IMR-90 (cell line): ENCODE results near the gene ZNF48. TPM values are rescaled to one million over a fixed set of nuclear protein-coding genes. Genes with fewer than 3 reads are reported as not detected.

Experiments
- ATAC-seq: fragments of 200-7000 bp; cut with Tn5 transposase; 2 replicates; pipeline ENCODE4 v1.9.1; 2020; ENCODE audit warnings: low read depth, mild to moderate bottlenecking, moderate library complexity
- BruUV-seq: library from RNA; stranded (reverse); fragments of 400-500 nt; replicated peaks from 2 replicates; lab custom pipeline; 2021; lab: Mats Ljungman, UMichigan
- CTCF ChIA-PET: fragments of 300-600 bp; formaldehyde crosslinking; extraction: SDS; loops from one replicate; lab custom pipeline; 2021; ENCODE audit warnings: antibody characterized with exemption; lab: Yijun Ruan, JAX
- POLR2A ChIA-PET: fragments of 300-600 bp; sonication (Branson Sonifier 250); formaldehyde crosslinking; loops from one replicate; lab custom pipeline; 2022; ENCODE audit warnings: antibody characterized with exemption; ENCODE audit not compliant: unreplicated experiment; lab: Charles Lee
- DNase-seq: peaks from one replicate; pipeline ENCODE4 v3.0.0; 2013
- H2AFZ ChIP-seq: replicated peaks from 2 replicates; pipeline ENCODE3; 2013; ENCODE audit warnings: low read length, mild to moderate bottlenecking; ENCODE audit not compliant: poor library complexity
- H2AK5ac ChIP-seq: 2 replicates; pipeline ENCODE4 v1.6.1; 2013; ENCODE audit warnings: low read depth, low read length, inconsistent platforms
- H2AK9ac ChIP-seq: replicated peaks from 2 replicates; pipeline ENCODE3; 2013; ENCODE audit warnings: mild to moderate bottlenecking, low read depth, low read length, moderate library complexity; ENCODE audit not compliant: poor library complexity
- H2BK120ac ChIP-seq: 2 replicates; pipeline ENCODE4 v1.6.1; 2013; ENCODE audit warnings: low read depth, low read length, inconsistent platforms
- H2BK15ac ChIP-seq: 3 replicates; pipeline ENCODE4 v1.6.1; 2013; ENCODE audit warnings: low read depth, low read length, inconsistent platforms
- H2BK20ac ChIP-seq: 2 replicates; pipeline ENCODE4 v1.6.1; 2013; ENCODE audit warnings: low read depth, mild to moderate bottlenecking, inconsistent platforms, low read length, moderate library complexity
- H2BK5ac ChIP-seq: 2 replicates; pipeline ENCODE4 v1.6.1; 2013; ENCODE audit warnings: mild to moderate bottlenecking, low read depth, low read length, inconsistent platforms; ENCODE audit not compliant: poor library complexity, severe bottlenecking
- H3K14ac ChIP-seq: replicated peaks from 2 replicates; pipeline ENCODE4 v1.6.1; 2013; ENCODE audit warnings: low read depth, low read length, inconsistent platforms
- H3K18ac ChIP-seq: 2 replicates; pipeline ENCODE4 v1.6.1; 2013; ENCODE audit warnings: low read depth, low read length, control low read depth
- H3K23ac ChIP-seq: 2 replicates; pipeline ENCODE4 v1.6.1; 2013; ENCODE audit warnings: low read depth, low read length, inconsistent platforms
- H3K27ac ChIP-seq: 2 replicates; pipeline ENCODE4 v1.5.1; 2013; ENCODE audit warnings: mild to moderate bottlenecking, control low read depth, low read length; ENCODE audit not compliant: insufficient read depth
- H3K27me3 ChIP-seq: 2 replicates; pipeline ENCODE4 v1.6.1; 2013; ENCODE audit warnings: low read length; ENCODE audit not compliant: control insufficient read depth, insufficient read depth
- H3K36me3 ChIP-seq: 2 replicates; pipeline ENCODE4 v1.6.1; 2013; ENCODE audit warnings: low read length, mixed read lengths; ENCODE audit not compliant: control insufficient read depth, insufficient read depth
- H3K4ac ChIP-seq: 2 replicates; pipeline ENCODE4 v1.6.1; 2013; ENCODE audit warnings: low read depth, low read length, inconsistent platforms
- H3K4me1 ChIP-seq: 2 replicates; pipeline ENCODE4 v1.6.1; 2013; ENCODE audit warnings: low read length, mixed read lengths; ENCODE audit not compliant: control insufficient read depth, insufficient read depth
- H3K4me2 ChIP-seq: 2 replicates; pipeline ENCODE4 v1.6.1; 2013; ENCODE audit warnings: low read depth, mild to moderate bottlenecking, control low read depth, low read length, moderate library complexity
- H3K4me3 ChIP-seq: 2 replicates; pipeline ENCODE4 v1.5.1; 2013; ENCODE audit warnings: low read depth, mild to moderate bottlenecking, control low read depth, low read length, moderate library complexity; ENCODE audit not compliant: insufficient read depth
- H3K56ac ChIP-seq: 2 replicates; pipeline ENCODE4 v1.6.1; 2013; ENCODE audit warnings: low read length, inconsistent platforms; ENCODE audit not compliant: insufficient read depth; ENCODE audit errors: extremely low read depth
- H3K79me1 ChIP-seq, 2 experiments: 2 replicates each; pipeline ENCODE4 v1.6.1; 2013; ENCODE audit warnings: low read length in 2 of 2, inconsistent platforms in 1 of 2, low read depth in 1 of 2
- H3K9ac ChIP-seq: 2 replicates; pipeline ENCODE4 v1.6.1; 2013; ENCODE audit warnings: low read depth, low read length, control low read depth
- H3K9me1 ChIP-seq: 2 replicates; pipeline ENCODE4 v1.6.1; 2013; ENCODE audit warnings: low read length, inconsistent platforms; ENCODE audit not compliant: insufficient read depth
- H3K9me3 ChIP-seq: 2 replicates; pipeline ENCODE4 v1.6.1; 2013; ENCODE audit warnings: low read length; ENCODE audit not compliant: control insufficient read depth, insufficient read depth
- H4K20me1 ChIP-seq: 2 replicates; pipeline ENCODE4 v1.6.1; 2013; ENCODE audit warnings: low read length, inconsistent platforms; ENCODE audit not compliant: insufficient read depth
- H4K5ac ChIP-seq: 2 replicates; pipeline ENCODE4 v1.6.1; 2013; ENCODE audit warnings: mild to moderate bottlenecking, low read depth, low read length, control low read depth
- H4K8ac ChIP-seq, 2 experiments: 2 replicates each; pipeline ENCODE4 v1.6.1; 2013; ENCODE audit warnings: low read depth in 2 of 2, low read length in 2 of 2, control low read depth in 1 of 2, inconsistent platforms in 1 of 2
- H4K91ac ChIP-seq: 2 replicates; pipeline ENCODE4 v1.6.1; 2013; ENCODE audit warnings: low read depth, low read length, inconsistent platforms; ENCODE audit not compliant: insufficient read depth
- MAFK ChIP-seq: IDR thresholded peaks from 2 replicates; pipeline ENCODE4 v1.6.1; 2012; ENCODE audit warnings: low read depth, low read length, improper control_type of control experiment
- MAZ ChIP-seq: IDR thresholded peaks from 2 replicates; pipeline ENCODE4 v1.6.1; 2012; ENCODE audit warnings: low read depth, mild to moderate bottlenecking, low read length, improper control_type of control experiment, moderate library complexity, borderline replicate concordance
- MXI1 ChIP-seq: IDR thresholded peaks from 2 replicates; pipeline ENCODE4 v1.6.1; 2012; ENCODE audit warnings: low read depth, mild to moderate bottlenecking, low read length, moderate library complexity, borderline replicate concordance
- POLR2A ChIP-seq: IDR thresholded peaks from 2 replicates; pipeline ENCODE4 v1.6.1; 2012; ENCODE audit warnings: mild to moderate bottlenecking, low read depth, low read length
- RAD21 ChIP-seq: IDR thresholded peaks from 2 replicates; pipeline ENCODE4 v1.6.1; 2012; ENCODE audit warnings: low read length, improper control_type of control experiment
- WGBS, 2 experiments: methylation state at CpG; one replicate each; pipeline versions ENCODE4 v1.1.5 to v1.1.7; 2013; ENCODE audit warnings: missing lambda C conversion rate in 2 of 2; ENCODE audit not compliant: insufficient read length in 1 of 2; ENCODE audit errors: extremely low coverage in 2 of 2; 5-methylcytosine and 5-hydroxymethylcytosine counted together
- dilution Hi-C: fragments of 300-500 bp; cut with HindIII; formaldehyde crosslinking; loops from one replicate; pipeline ENCODE4 v1.14.3; 2018; ENCODE audit warnings: low sequenced_read_pairs; ENCODE audit not compliant: unreplicated experiment
- in situ Hi-C: fragments of 300-500 bp; cut with MboI; formaldehyde crosslinking; loops from 3 replicates; pipeline ENCODE4 v1.14.3; 2019; ENCODE audit warnings: low sequenced_read_pairs, inconsistent platforms, mixed read lengths
- intact Hi-C: fragments of 100-400 bp; cut with micrococcal nuclease; formaldehyde crosslinking; loops from 2 replicates; pipeline ENCODE4 v1.10.0; 2022
- polyA plus RNA-seq, 3 experiments: library from polyadenylated mRNA; depleted of rRNA; stranded (reverse); fragments of >200 nt; gene quantifications; 2 replicates each; pipeline ENCODE4 v1.2.3, GENCODE V29; 2012; ENCODE audit warnings: low replicate concordance in 1 of 3
- total RNA-seq: library from RNA; depleted of rRNA; stranded (reverse); fragments of >200 nt; gene quantifications from 2 replicates; pipeline ENCODE4 v1.2.3, GENCODE V29; 2012
- TF ChIP-seq, protein P1 (sequence below): fragments of 150-350 bp; IDR thresholded peaks from 2 replicates; pipeline ENCODE4 v1.6.1; 2017; ENCODE audit warnings: mild to moderate bottlenecking, antibody characterized with exemption, low read length, low read depth
- TF ChIP-seq, protein P2 (sequence below): conservative IDR thresholded peaks from 2 replicates; pipeline ENCODE4 v1.5.1; 2012; ENCODE audit warnings: mild to moderate bottlenecking, low read depth, low read length, improper control_type of control experiment

ZNF48 gene
- total and polyA plus RNA-seq, 2 of the 4 experiments (the other 2 are of a cell fraction): 5.8 to 6.6 TPM

DNA sequence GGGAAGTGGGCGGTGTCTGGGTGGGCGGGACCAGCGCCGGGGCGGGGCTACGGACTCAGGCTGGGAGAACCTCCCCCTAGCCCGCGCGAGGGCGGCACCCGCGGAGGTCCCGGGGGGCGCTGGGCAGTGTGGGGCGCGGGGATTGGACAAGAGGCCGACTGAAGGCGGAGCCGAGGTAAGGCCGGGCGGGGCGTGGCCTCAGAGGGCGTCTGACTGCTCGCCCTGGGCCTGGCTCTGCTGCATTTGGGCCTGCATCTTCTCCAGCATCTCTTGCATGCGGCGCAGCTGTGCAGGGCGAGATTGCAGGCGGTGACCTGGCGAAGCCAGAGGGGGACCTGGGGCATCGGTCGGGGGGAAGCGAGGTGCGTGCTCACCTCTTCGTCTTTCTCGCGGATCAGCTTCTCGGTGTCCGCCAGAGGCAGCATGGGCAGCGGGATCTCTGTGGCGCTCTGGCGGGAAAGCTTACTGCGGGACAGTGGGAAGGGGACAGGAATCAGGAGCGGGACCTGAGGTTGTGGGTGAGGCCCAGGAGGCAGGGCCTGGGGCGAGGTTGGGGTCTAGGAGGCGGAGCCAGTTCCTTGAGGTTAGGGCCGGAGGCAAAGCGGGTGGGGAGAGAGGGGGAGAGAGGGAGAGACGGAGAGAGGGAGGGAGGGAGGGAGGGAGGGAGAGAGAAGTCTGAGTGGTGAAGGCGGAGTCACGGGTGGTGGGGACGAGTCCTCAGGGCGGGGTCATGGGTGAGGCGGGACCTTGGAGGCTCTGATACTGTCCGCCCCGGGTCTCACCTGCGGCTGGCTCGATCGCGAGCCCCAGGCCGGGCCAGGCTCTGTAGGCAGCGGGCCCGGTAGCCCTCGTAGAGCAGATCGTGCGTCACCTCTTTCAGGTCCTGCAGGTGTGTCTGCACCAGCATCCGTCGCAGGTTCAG lies 16.7 kb upstream of the ZNF48 start:
- Histone ChIP-seq H2BK15ac (no peak overlapping the region), H2BK5ac (peak overlapping the region; percentile 80), H2AFZ (peak overlapping the region; percentile 99), H3K9ac (peak overlapping the region; percentile 72), H2AK9ac (peak overlapping the region; percentile 100), H3K4me2 (peak overlapping the region; percentile 92), H3K27ac (peak overlapping the region; percentile 83), H2BK20ac (no peak overlapping the region), H4K91ac (peak overlapping the region; percentile 86), H4K20me1 (peaks cover 10% of the 10 kb centered on the region), H3K79me1 (peaks cover 5 to 30% of the 10 kb centered on the region in 2 experiments), H3K4ac (peak overlapping the region; percentile 90), H3K18ac (peak overlapping the region; percentile 10), H4K8ac (peak overlapping the region; percentile 98 to 99; a peak in 2 of 4 replicates), H3K9me3 (no peaks in the 10 kb centered on the region), H3K9me1 (peaks cover 16% of the 10 kb centered on the region), H3K36me3 (no peaks in the 10 kb centered on the region), H3K4me3 (peak overlapping the region; percentile 71), H2AK5ac (peak overlapping the region; percentile 94), H3K56ac (peak overlapping the region; percentile 80), H3K4me1 (peaks cover 7% of the 10 kb centered on the region), H2BK120ac (no peak overlapping the region; the same call in 1 of the 2 replicates), H4K5ac (peak overlapping the region; percentile 33), H3K14ac (peak overlapping the region; percentile 97), H3K27me3 (no peaks in the 10 kb centered on the region), H3K23ac (peak overlapping the region; percentile 72)
- POLR2A ChIA-PET: no interaction called here
- dilution Hi-C loops (no loop called here), intact Hi-C loops (loop anchor here (2.0 kb wide), 1 partner anchor 16 kb away; the partner anchor contains the start of gene ZNF48), in situ Hi-C loops (no loop called here)
- ATAC-seq: peak; percentile 98
- WGBS, 2 experiments: 0% methylated on average over 13 of the region's 67 CpGs; no CpG with 5 or more reads in 1 of the 2 experiments
- CTCF ChIA-PET: no interaction called here
- no TSS peak for BruUV-seq
- DNase-seq: peak; percentile 94
- TF ChIP-seq MAFK (no peak), RAD21 (peak; percentile 28; the same call in 1 of the 2 replicates), MXI1 (peak; percentile 53; the same call in 1 of the 2 replicates), MAZ (peak; percentile 54; the same call in 1 of the 2 replicates), POLR2A (peak; percentile 30; the same call in 1 of the 2 replicates)
- TF ChIP-seq, protein P1, sequence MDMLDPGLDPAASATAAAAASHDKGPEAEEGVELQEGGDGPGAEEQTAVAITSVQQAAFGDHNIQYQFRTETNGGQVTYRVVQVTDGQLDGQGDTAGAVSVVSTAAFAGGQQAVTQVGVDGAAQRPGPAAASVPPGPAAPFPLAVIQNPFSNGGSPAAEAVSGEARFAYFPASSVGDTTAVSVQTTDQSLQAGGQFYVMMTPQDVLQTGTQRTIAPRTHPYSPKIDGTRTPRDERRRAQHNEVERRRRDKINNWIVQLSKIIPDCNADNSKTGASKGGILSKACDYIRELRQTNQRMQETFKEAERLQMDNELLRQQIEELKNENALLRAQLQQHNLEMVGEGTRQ: no peak
- TF ChIP-seq, protein P2, sequence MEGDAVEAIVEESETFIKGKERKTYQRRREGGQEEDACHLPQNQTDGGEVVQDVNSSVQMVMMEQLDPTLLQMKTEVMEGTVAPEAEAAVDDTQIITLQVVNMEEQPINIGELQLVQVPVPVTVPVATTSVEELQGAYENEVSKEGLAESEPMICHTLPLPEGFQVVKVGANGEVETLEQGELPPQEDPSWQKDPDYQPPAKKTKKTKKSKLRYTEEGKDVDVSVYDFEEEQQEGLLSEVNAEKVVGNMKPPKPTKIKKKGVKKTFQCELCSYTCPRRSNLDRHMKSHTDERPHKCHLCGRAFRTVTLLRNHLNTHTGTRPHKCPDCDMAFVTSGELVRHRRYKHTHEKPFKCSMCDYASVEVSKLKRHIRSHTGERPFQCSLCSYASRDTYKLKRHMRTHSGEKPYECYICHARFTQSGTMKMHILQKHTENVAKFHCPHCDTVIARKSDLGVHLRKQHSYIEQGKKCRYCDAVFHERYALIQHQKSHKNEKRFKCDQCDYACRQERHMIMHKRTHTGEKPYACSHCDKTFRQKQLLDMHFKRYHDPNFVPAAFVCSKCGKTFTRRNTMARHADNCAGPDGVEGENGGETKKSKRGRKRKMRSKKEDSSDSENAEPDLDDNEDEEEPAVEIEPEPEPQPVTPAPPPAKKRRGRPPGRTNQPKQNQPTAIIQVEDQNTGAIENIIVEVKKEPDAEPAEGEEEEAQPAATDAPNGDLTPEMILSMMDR: peak; percentile 35
